Peyer's patch (tissue), 4 donors: ENCODE results near the gene P4HB.

Source experiments
- POLR2A ChIP-seq, 2 donors: fragments of 450-650 bp; IDR thresholded peaks; one replicate each; pipeline ENCODE4 v1.5.1; 2017; ENCODE audit warnings: antibody characterized with exemption in 2 of 2, mild to moderate bottlenecking in 2 of 2, moderate library complexity in 2 of 2
- TF ChIP-seq, protein P1 (sequence below), 6 experiments: fragments of 450-650 bp in 4 of 6; fragments of 200-600 bp in 2 of 6; sonication (generic) in 1 of 6; IDR thresholded peaks; one replicate each; pipeline ENCODE4 v1.5.1; 2017 to 2019; ENCODE audit warnings: antibody characterized with exemption in 6 of 6, mild to moderate bottlenecking in 3 of 6, moderate library complexity in 1 of 6

DNA sequence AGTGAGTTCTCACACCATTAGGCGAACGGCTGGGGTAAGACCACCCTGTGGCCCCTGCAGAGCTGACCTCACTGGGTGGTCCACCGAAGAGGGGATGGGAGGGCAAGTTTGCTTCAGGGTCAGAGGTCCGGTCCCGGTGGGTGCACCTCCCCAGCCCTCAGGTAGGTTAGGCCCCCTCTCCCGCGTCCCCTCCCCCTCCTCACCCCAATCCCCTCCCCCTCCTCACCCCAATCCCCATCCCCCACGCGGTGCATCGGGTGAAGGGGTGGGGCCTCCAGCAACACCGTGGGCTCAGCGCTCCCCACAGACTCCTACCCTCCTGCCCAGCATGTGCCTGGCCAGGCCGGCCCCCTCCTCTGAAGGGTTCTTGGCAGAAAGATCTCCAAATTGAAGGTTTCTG, 40.6 kb downstream of the P4HB start:
- TF ChIP-seq, protein P1, sequence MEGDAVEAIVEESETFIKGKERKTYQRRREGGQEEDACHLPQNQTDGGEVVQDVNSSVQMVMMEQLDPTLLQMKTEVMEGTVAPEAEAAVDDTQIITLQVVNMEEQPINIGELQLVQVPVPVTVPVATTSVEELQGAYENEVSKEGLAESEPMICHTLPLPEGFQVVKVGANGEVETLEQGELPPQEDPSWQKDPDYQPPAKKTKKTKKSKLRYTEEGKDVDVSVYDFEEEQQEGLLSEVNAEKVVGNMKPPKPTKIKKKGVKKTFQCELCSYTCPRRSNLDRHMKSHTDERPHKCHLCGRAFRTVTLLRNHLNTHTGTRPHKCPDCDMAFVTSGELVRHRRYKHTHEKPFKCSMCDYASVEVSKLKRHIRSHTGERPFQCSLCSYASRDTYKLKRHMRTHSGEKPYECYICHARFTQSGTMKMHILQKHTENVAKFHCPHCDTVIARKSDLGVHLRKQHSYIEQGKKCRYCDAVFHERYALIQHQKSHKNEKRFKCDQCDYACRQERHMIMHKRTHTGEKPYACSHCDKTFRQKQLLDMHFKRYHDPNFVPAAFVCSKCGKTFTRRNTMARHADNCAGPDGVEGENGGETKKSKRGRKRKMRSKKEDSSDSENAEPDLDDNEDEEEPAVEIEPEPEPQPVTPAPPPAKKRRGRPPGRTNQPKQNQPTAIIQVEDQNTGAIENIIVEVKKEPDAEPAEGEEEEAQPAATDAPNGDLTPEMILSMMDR (IDR thresholded peaks at IDR 0.05) = no peak
- TF ChIP-seq POLR2A (IDR thresholded peaks at IDR 0.05) = no peak
